Measurements from ENCODE around the gene PANK2.

DNA sequence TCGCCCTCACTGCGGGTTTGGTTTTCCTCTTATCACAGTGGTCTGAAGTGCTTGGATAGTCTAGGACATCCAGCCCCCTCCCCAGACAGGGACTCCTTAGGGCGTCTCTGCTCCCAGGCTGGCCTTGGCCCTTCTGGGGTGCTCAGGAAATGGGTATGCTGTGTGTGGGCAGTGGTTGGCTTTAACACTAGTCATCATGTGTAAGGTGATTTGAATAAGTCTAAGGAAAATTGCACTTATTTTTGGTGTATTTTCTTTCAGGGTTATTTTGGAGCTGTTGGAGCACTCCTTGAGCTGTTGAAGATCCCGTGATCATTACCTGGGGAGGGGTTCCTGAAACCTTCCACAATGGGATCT is 33.8 kb downstream of the PANK2 start:
- no peak for TF ChIP-seq ELF4 (IDR thresholded peaks at IDR 0.05)
- no peak for TF ChIP-seq FOXK2 (IDR thresholded peaks at IDR 0.05)
- no peak for TF ChIP-seq FOXM1 (IDR thresholded peaks at IDR 0.05; ENCODE audit: borderline replicate concordance)
- TF ChIP-seq, protein P1, sequence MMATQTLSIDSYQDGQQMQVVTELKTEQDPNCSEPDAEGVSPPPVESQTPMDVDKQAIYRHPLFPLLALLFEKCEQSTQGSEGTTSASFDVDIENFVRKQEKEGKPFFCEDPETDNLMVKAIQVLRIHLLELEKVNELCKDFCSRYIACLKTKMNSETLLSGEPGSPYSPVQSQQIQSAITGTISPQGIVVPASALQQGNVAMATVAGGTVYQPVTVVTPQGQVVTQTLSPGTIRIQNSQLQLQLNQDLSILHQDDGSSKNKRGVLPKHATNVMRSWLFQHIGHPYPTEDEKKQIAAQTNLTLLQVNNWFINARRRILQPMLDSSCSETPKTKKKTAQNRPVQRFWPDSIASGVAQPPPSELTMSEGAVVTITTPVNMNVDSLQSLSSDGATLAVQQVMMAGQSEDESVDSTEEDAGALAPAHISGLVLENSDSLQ (IDR thresholded peaks at IDR 0.05), result no peak
- TF ChIP-seq ARNT (IDR thresholded peaks at IDR 0.05), result no peak
- TF ChIP-seq HDGF (IDR thresholded peaks at IDR 0.05; ENCODE audit: borderline replicate concordance), result no peak
- TF ChIP-seq ZNF384 (IDR thresholded peaks at IDR 0.05), result no peak
- TF ChIP-seq SP1 (IDR thresholded peaks at IDR 0.05), result no peak
- TF ChIP-seq L3MBTL2 (conservative IDR thresholded peaks at IDR 0.05), result no peak
- no peak for TF ChIP-seq FOXA1 (IDR thresholded peaks at IDR 0.05)
- no peak for TF ChIP-seq LEF1 (IDR thresholded peaks at IDR 0.05; ENCODE audit: borderline replicate concordance)

Data from HEK293T (cell line).